Measurements from ENCODE around the gene UBE2O. TPM values are rescaled to one million over a fixed set of nuclear protein-coding genes. Genes with fewer than 3 reads are reported as not detected.
"Not testable (repeated sequence)": the region's sequence is repeated elsewhere in the genome, so short reads cannot be mapped to it uniquely, and the experiment has no call there.

Gene UBE2O
- total RNA-seq, 1 donor from 2014 or later, result 20.9 TPM

GRCh38 chr17:76363107-76363842, 89.7 kb downstream of the UBE2O start:
- peaks cover 0 to 4% (median 4%) of the 10 kb centered on the region in 3 donors for H3K4me1 ChIP-seq (ENCODE audit: control insufficient read depth in 3 of 3, insufficient read depth in 3 of 3, low read length in 3 of 3)
- H3K36me3 ChIP-seq (ENCODE audit: control insufficient read depth in 3 of 3, insufficient read depth in 3 of 3, low read length in 3 of 3), result no peaks in the 10 kb centered on the region
- H3K9ac ChIP-seq (ENCODE audit: low read depth in 1 of 3, low read length in 3 of 3), result no peak overlapping the region
- no peaks in the 10 kb centered on the region for H3K9me3 ChIP-seq (ENCODE audit: control insufficient read depth in 3 of 3, low read length in 3 of 3)
- no peak overlapping the region for H3K27ac ChIP-seq (ENCODE audit: low read depth, low read length)
- H3K27me3 ChIP-seq (ENCODE audit: control insufficient read depth in 3 of 3, insufficient read depth in 3 of 3, low read length in 3 of 3), result no peaks in the 10 kb centered on the region
- H3K4me3 ChIP-seq (ENCODE audit: low read length in 3 of 3), result no peak overlapping the region

DNA sequence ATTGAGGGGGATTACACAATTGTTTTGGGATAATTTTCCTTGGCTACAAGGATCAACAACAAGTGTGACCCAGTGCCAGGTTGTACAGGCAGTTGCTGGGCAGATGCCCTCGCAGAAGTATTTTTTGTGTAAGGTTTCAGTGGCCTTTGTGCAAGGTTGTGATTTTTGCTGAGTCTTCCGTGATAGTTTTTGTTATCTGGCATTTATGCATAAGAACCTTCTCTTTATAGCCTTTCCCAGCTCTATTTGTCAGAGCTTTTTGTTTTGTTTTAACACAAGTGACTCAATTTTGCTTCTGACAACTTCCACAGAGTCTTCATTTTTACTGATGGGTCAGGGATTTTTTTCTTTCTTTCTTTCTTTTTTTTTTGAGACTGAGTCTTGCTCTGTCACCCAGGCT, 92.5 kb downstream of the UBE2O start:
- H3K4me1 ChIP-seq (ENCODE audit: control insufficient read depth in 3 of 3, insufficient read depth in 3 of 3, low read length in 3 of 3), result peaks cover 0 to 4% (median 4%) of the 10 kb centered on the region in 3 donors
- H3K27ac ChIP-seq (ENCODE audit: low read depth, low read length), result no peak overlapping the region
- H3K9ac ChIP-seq (ENCODE audit: low read depth in 1 of 3, low read length in 3 of 3), result no peak overlapping the region
- H3K27me3 ChIP-seq (ENCODE audit: control insufficient read depth in 3 of 3, insufficient read depth in 3 of 3, low read length in 3 of 3), result no peaks in the 10 kb centered on the region
- H3K36me3 ChIP-seq (ENCODE audit: control insufficient read depth in 3 of 3, insufficient read depth in 3 of 3, low read length in 3 of 3), result no peaks in the 10 kb centered on the region
- no peaks in the 10 kb centered on the region for H3K9me3 ChIP-seq (ENCODE audit: control insufficient read depth in 3 of 3, low read length in 3 of 3)
- no peak overlapping the region for H3K4me3 ChIP-seq (ENCODE audit: low read length in 3 of 3)

GRCh38 chr17:76359776-76360175, 93.2 kb downstream of the UBE2O start:
- H3K27ac ChIP-seq (ENCODE audit: low read depth, low read length); H3K4me3 ChIP-seq (ENCODE audit: low read length in 3 of 3); H3K4me1 ChIP-seq (ENCODE audit: control insufficient read depth in 3 of 3, insufficient read depth in 3 of 3, low read length in 3 of 3); H3K9me3 ChIP-seq (ENCODE audit: control insufficient read depth in 3 of 3, low read length in 3 of 3); H3K27me3 ChIP-seq (ENCODE audit: control insufficient read depth in 3 of 3, insufficient read depth in 3 of 3, low read length in 3 of 3); H3K36me3 ChIP-seq (ENCODE audit: control insufficient read depth in 3 of 3, insufficient read depth in 3 of 3, low read length in 3 of 3); H3K9ac ChIP-seq (ENCODE audit: low read depth in 1 of 3, low read length in 3 of 3): not testable (repeated sequence)

GRCh38 chr17:76359375-76359774, 93.6 kb downstream of the UBE2O start:
- Histone ChIP-seq H3K27me3 (ENCODE audit: control insufficient read depth in 3 of 3, insufficient read depth in 3 of 3, low read length in 3 of 3) (no peaks in the 10 kb centered on the region), H3K4me3 (ENCODE audit: low read length in 3 of 3) (no peak overlapping the region), H3K36me3 (ENCODE audit: control insufficient read depth in 3 of 3, insufficient read depth in 3 of 3, low read length in 3 of 3) (no peaks in the 10 kb centered on the region), H3K9ac (ENCODE audit: low read depth in 1 of 3, low read length in 3 of 3) (no peak overlapping the region), H3K4me1 (ENCODE audit: control insufficient read depth in 3 of 3, insufficient read depth in 3 of 3, low read length in 3 of 3) (peaks cover under 1 to 5% (median 4%) of the 10 kb centered on the region in 3 donors), H3K27ac (ENCODE audit: low read depth, low read length) (no peak overlapping the region), H3K9me3 (ENCODE audit: control insufficient read depth in 3 of 3, low read length in 3 of 3) (no peaks in the 10 kb centered on the region)

- H3K4me1 ChIP-seq (ENCODE audit: control insufficient read depth in 3 of 3, insufficient read depth in 3 of 3, low read length in 3 of 3), result peaks cover 7 to 11% (median 10%) of the 10 kb centered on the region in 3 donors
- no peak overlapping the region for H3K27ac ChIP-seq (ENCODE audit: low read depth, low read length)
- no peak overlapping the region for H3K9ac ChIP-seq (ENCODE audit: low read depth in 1 of 3, low read length in 3 of 3)
- H3K27me3 ChIP-seq (ENCODE audit: control insufficient read depth in 3 of 3, insufficient read depth in 3 of 3, low read length in 3 of 3), result no peaks in the 10 kb centered on the region
- no peaks in the 10 kb centered on the region for H3K9me3 ChIP-seq (ENCODE audit: control insufficient read depth in 3 of 3, low read length in 3 of 3)
- no peak overlapping the region for H3K4me3 ChIP-seq (ENCODE audit: low read length in 3 of 3)
- H3K36me3 ChIP-seq (ENCODE audit: control insufficient read depth in 3 of 3, insufficient read depth in 3 of 3, low read length in 3 of 3), result no peaks in the 10 kb centered on the region
Observed at GRCh38 chr17:76357597-76358158, 95.3 kb downstream of the UBE2O start.

- Histone ChIP-seq H3K36me3 (ENCODE audit: control insufficient read depth in 3 of 3, insufficient read depth in 3 of 3, low read length in 3 of 3) (no peaks in the 10 kb centered on the region), H3K9ac (ENCODE audit: low read depth in 1 of 3, low read length in 3 of 3) (no peak overlapping the region), H3K9me3 (ENCODE audit: control insufficient read depth in 3 of 3, low read length in 3 of 3) (no peaks in the 10 kb centered on the region), H3K4me1 (ENCODE audit: control insufficient read depth in 3 of 3, insufficient read depth in 3 of 3, low read length in 3 of 3) (peaks cover 8 to 9% (median 9%) of the 10 kb centered on the region in 3 donors), H3K27me3 (ENCODE audit: control insufficient read depth in 3 of 3, insufficient read depth in 3 of 3, low read length in 3 of 3) (no peaks in the 10 kb centered on the region), H3K4me3 (ENCODE audit: low read length in 3 of 3) (no peak overlapping the region), H3K27ac (ENCODE audit: low read depth, low read length) (no peak overlapping the region)
Observed at GRCh38 chr17:76356803-76357456, 96.0 kb downstream of the UBE2O start.

DNA sequence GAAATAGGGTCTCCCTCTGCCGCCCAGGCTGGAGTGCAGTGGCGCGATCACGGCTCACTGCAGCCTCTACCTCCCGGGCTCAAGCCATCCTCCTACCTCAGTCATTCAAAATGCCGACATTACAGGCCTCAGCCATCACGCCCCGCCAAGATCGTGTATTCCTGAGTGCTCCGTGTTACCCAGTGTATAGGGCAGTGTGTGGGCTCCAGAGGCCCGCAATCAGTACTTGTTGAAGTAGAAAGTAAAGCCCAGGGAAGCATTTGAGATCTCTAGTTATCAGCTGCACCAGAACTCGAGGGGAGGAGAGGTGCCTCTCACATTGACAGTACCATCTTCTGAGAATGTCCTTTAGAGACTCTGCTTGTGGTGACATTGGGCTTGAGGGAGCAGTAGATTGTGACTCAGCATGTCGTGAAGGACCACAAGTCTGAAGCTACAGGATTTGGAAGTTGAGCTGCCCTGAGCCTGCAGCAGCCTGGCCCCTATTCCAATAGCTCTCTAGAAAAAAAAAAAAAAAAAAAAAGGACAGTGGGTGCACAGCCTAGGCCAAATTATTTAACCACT, 98.1 kb downstream of the UBE2O start:
- Histone ChIP-seq H3K4me3 (ENCODE audit: low read length in 3 of 3) (peak overlapping the region in 1 of 3 donors; percentile 2), H3K9ac (ENCODE audit: low read depth in 1 of 3, low read length in 3 of 3) (no peak overlapping the region)

DNA sequence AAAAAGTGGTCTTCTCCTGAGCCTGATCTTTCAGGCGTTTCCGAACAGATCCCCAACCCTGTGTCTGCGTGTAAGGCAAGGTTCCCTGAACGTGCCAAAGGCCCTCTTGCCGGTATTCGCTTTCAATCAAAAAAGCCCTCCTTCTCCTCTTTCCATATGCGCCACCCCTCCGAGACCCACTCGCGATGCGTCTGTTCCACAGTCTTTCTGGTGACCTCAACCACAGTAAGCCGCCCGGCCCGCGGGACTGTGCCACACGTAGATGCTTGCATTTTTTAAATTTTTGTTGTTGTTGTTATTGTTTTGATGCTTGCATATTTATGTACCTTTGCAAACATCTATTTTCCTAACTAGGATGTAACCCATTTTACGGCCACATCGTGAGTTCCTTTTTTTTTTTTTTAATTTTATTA, 98.6 kb downstream of the UBE2O start:
- no peaks in the 10 kb centered on the region for H3K36me3 ChIP-seq (ENCODE audit: control insufficient read depth in 3 of 3, insufficient read depth in 3 of 3, low read length in 3 of 3)
- H3K9me3 ChIP-seq (ENCODE audit: control insufficient read depth in 3 of 3, low read length in 3 of 3), result no peaks in the 10 kb centered on the region
- peaks cover 7 to 9% (median 9%) of the 10 kb centered on the region in 3 donors for H3K4me1 ChIP-seq (ENCODE audit: control insufficient read depth in 3 of 3, insufficient read depth in 3 of 3, low read length in 3 of 3)
- H3K27ac ChIP-seq (ENCODE audit: low read depth, low read length), result peak overlapping the region; percentile 93
- peak overlapping the region; percentile 74 to 95 (median 93) for H3K4me3 ChIP-seq (ENCODE audit: low read length in 3 of 3)
- no peaks in the 10 kb centered on the region for H3K27me3 ChIP-seq (ENCODE audit: control insufficient read depth in 3 of 3, insufficient read depth in 3 of 3, low read length in 3 of 3)
- peak overlapping the region; percentile 81 to 95 (median 87) for H3K9ac ChIP-seq (ENCODE audit: low read depth in 1 of 3, low read length in 3 of 3)

More for the DNA sequence above, 98.1 kb downstream of the UBE2O start:
- Histone ChIP-seq H3K9me3 (ENCODE audit: control insufficient read depth in 3 of 3, low read length in 3 of 3) (no peaks in the 10 kb centered on the region), H3K4me1 (ENCODE audit: control insufficient read depth in 3 of 3, insufficient read depth in 3 of 3, low read length in 3 of 3) (peaks cover 7 to 9% (median 9%) of the 10 kb centered on the region in 3 donors), H3K27me3 (ENCODE audit: control insufficient read depth in 3 of 3, insufficient read depth in 3 of 3, low read length in 3 of 3) (no peaks in the 10 kb centered on the region), H3K36me3 (ENCODE audit: control insufficient read depth in 3 of 3, insufficient read depth in 3 of 3, low read length in 3 of 3) (no peaks in the 10 kb centered on the region), H3K27ac (ENCODE audit: low read depth, low read length) (no peak overlapping the region)

- peak within 1 kb of the TSS; percentile 81 to 95 (median 87) for H3K9ac ChIP-seq (ENCODE audit: low read depth in 1 of 3, low read length in 3 of 3)
- peak within 1 kb of the TSS; percentile 93 for H3K27ac ChIP-seq (ENCODE audit: low read depth, low read length)
- no peaks in the 10 kb centered on the region for H3K9me3 ChIP-seq (ENCODE audit: control insufficient read depth in 3 of 3, low read length in 3 of 3)
- peak within 1 kb of the TSS; percentile 74 to 95 (median 93) for H3K4me3 ChIP-seq (ENCODE audit: low read length in 3 of 3)
- H3K36me3 ChIP-seq (ENCODE audit: control insufficient read depth in 3 of 3, insufficient read depth in 3 of 3, low read length in 3 of 3), result no peaks in the 10 kb centered on the region
- no peaks in the 10 kb centered on the region for H3K27me3 ChIP-seq (ENCODE audit: control insufficient read depth in 3 of 3, insufficient read depth in 3 of 3, low read length in 3 of 3)
- peaks cover 7 to 9% (median 9%) of the 10 kb centered on the region in 3 donors for H3K4me1 ChIP-seq (ENCODE audit: control insufficient read depth in 3 of 3, insufficient read depth in 3 of 3, low read length in 3 of 3)
Observed at GRCh38 chr17:76353599-76354316, 99.2 kb downstream of the UBE2O start, which contains the start of gene PRPSAP1. Gene PRPSAP1 (minus strand): TSS chr17:76353916. CDS start chr17:76353703, 213 bp downstream.

Data from skeletal muscle tissue (tissue), 4 donors.